ENCODE results near the gene TRMO. TPM values are rescaled to one million over a fixed set of nuclear protein-coding genes. Genes with fewer than 3 reads are reported as not detected.

TRMO gene
- total and polyA plus RNA-seq, 9 of the 15 experiments (the other 6 are each of a cell fraction or from before 2014, with no cell fraction given) = 5.6 to 22.4 (median 16.2) TPM

GRCh38 chr9:97918611-97919010 is 3.7 kb downstream of the TRMO start (continued):
- TF ChIP-seq ETS2 (tag; IDR thresholded peaks at IDR 0.05; ENCODE audit: borderline replicate concordance, poor library complexity, severe bottlenecking) = no peak
- TF ChIP-seq DPF2 (IDR thresholded peaks at IDR 0.05) = peak; percentile 65
- peak; percentile 63 for TF ChIP-seq ARID1B (IDR thresholded peaks at IDR 0.05)
- no peak for TF ChIP-seq ZNF3 (CRISPR knock-in tag; IDR thresholded peaks at IDR 0.05)
- no peak for TF ChIP-seq POLR3G (IDR thresholded peaks at IDR 0.05; ENCODE audit: extremely low read depth, insufficient read length, insufficient replicate concordance)
- peak; percentile 65; the same call in 1 of the 2 replicates for TF ChIP-seq SMARCE1 (IDR thresholded peaks at IDR 0.05)
- TF ChIP-seq, protein P1, sequence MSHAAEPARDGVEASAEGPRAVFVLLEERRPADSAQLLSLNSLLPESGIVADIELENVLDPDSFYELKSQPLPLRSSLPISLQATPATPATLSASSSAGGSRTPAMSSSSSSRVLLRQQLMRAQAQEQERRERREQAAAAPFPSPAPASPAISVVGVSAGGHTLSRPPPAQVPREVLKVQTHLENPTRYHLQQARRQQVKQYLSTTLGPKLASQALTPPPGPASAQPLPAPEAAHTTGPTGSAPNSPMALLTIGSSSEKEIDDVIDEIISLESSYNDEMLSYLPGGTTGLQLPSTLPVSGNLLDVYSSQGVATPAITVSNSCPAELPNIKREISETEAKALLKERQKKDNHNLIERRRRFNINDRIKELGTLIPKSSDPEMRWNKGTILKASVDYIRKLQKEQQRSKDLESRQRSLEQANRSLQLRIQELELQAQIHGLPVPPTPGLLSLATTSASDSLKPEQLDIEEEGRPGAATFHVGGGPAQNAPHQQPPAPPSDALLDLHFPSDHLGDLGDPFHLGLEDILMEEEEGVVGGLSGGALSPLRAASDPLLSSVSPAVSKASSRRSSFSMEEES (CRISPR knock-in tag; IDR thresholded peaks at IDR 0.05) = no peak
- peak; percentile 31; the same call in 1 of the 2 replicates for TF ChIP-seq ZNF592 (IDR thresholded peaks at IDR 0.05)
- TF ChIP-seq, protein P2, sequence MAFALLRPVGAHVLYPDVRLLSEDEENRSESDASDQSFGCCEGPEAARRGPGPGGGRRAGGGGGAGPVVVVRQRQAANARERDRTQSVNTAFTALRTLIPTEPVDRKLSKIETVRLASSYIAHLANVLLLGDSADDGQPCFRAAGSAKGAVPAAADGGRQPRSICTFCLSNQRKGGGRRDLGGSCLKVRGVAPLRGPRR (CRISPR knock-in tag; IDR thresholded peaks at IDR 0.05) = no peak
- TF ChIP-seq MAFF (IDR thresholded peaks at IDR 0.05; ENCODE audit: low read length) = no peak
- 0 out of 2 replicates have a peak, but pooled peaks have one; percentile 21 for TF ChIP-seq ATF7 (IDR thresholded peaks at IDR 0.05)
- TF ChIP-seq, protein P3, sequence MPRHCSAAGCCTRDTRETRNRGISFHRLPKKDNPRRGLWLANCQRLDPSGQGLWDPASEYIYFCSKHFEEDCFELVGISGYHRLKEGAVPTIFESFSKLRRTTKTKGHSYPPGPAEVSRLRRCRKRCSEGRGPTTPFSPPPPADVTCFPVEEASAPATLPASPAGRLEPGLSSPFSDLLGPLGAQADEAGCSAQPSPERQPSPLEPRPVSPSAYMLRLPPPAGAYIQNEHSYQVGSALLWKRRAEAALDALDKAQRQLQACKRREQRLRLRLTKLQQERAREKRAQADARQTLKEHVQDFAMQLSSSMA (CRISPR knock-in tag; IDR thresholded peaks at IDR 0.05) = no peak
- TF ChIP-seq, protein P4, sequence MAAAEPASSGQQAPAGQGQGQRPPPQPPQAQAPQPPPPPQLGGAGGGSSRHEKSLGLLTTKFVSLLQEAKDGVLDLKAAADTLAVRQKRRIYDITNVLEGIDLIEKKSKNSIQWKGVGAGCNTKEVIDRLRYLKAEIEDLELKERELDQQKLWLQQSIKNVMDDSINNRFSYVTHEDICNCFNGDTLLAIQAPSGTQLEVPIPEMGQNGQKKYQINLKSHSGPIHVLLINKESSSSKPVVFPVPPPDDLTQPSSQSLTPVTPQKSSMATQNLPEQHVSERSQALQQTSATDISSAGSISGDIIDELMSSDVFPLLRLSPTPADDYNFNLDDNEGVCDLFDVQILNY (CRISPR knock-in tag; IDR thresholded peaks at IDR 0.05) = no peak
- no peak for TF ChIP-seq SLC30A9 (CRISPR knock-in tag; IDR thresholded peaks at IDR 0.05)
- TF ChIP-seq KLF10 (CRISPR knock-in tag; IDR thresholded peaks at IDR 0.05) = no peak
- no peak for TF ChIP-seq MTA2 (IDR thresholded peaks at IDR 0.05; ENCODE audit: low read depth)
- no peak for TF ChIP-seq HDAC2 (IDR thresholded peaks at IDR 0.05)
- TF ChIP-seq CC2D1A (IDR thresholded peaks at IDR 0.05) = no peak
- peak; percentile 27; the same call in 1 of the 2 replicates for TF ChIP-seq EP300 (IDR thresholded peaks at IDR 0.05; ENCODE audit: low read length)
- 0 out of 2 replicates have a peak, but pooled peaks have one; percentile 7 for TF ChIP-seq ATF3 (IDR thresholded peaks at IDR 0.05)
- no peak for TF ChIP-seq ATF3 (CRISPR knock-in tag; conservative IDR thresholded peaks at IDR 0.05)
- no peak for TF ChIP-seq POLR3A (IDR thresholded peaks at IDR 0.05; ENCODE audit: borderline replicate concordance, extremely low read depth, insufficient read depth, insufficient read length)
